ENCODE data around the gene EHBP1. TPM values are rescaled to one million over a fixed set of nuclear protein-coding genes. Genes with fewer than 3 reads are reported as not detected.

EHBP1 gene
- total and polyA plus RNA-seq, 2 experiments from 2014 or later, result 27.2 to 47.9 TPM

DNA sequence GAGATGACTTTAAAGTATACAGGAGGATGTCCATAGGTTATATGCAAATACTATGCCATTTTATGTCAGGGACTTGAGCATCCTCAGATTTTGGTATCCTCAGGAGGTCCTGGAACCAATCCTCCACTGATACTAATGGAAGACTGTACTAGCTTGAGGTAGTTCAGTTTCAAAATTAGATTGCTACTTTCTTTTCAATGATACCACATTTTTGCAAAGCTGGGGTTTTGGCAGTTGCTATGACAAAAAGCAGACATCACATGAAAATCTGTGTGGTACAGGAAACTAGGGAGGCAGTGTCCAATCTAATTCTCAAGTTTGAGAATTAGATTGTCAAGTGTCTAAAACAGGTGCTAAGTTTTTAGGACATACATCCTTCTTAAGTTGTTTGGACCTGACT is 14.2 kb downstream of the EHBP1 start (continued):
- no peak for TF ChIP-seq ZNF462 (CRISPR knock-in tag; IDR thresholded peaks at IDR 0.05)
- no peak for TF ChIP-seq CTCF (conservative IDR thresholded peaks at IDR 0.05; ENCODE audit: low read depth in 2 of 2)
- no peak for TF ChIP-seq NANOG (IDR thresholded peaks at IDR 0.05; ENCODE audit: borderline replicate concordance)
- TF ChIP-seq JUNB (IDR thresholded peaks at IDR 0.05; ENCODE audit: unreplicated experiment), result no peak
- no peak for TF ChIP-seq EZH2 (IDR thresholded peaks at IDR 0.05; ENCODE audit: low read depth, unreplicated experiment)

DNA sequence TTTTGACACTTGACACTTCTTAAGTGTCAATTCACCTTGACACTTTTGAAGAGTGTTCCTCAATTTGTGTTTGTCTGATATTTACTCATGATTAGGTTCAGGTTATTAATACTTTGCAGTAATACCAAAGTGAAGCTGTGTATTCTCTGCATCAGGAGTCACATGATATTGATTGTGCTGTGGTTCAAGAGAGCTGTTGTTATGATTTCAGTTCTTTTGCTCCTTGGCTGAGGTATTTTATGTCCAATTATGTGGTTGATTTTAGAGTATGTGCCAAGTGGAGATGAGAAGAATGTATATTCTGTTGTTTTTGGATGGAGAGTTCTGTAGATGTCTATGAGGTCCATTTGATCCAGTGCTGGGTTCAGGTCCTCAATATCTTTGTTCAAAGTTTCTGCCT is 17.2 kb downstream of the EHBP1 start:
- H3K79me2 ChIP-seq (replicated peaks; ENCODE audit: insufficient read depth), result peaks cover 95% of the 10 kb centered on the region
- TF ChIP-seq ZNF462 (CRISPR knock-in tag; IDR thresholded peaks at IDR 0.05), result no peak
- no peak for TF ChIP-seq CTCF (conservative IDR thresholded peaks at IDR 0.05; ENCODE audit: low read depth in 2 of 2)

More for the DNA sequence above, 17.2 kb downstream of the EHBP1 start:
- H3K9me2 ChIP-seq (ENCODE audit: insufficient read depth), result no peaks in the 10 kb centered on the region
- H2AFZ ChIP-seq, result no peak overlapping the region
- peaks cover 20% of the 10 kb centered on the region for H4K20me1 ChIP-seq (replicated peaks; ENCODE audit: insufficient read depth)
- H3F3A ChIP-seq (replicated peaks; ENCODE audit: low read depth), result no peaks in the 10 kb centered on the region
- Mint-ChIP-seq H3K27me3 (ENCODE audit: insufficient read depth, low read depth, poor library complexity) (peaks cover 4% of the 10 kb centered on the region), H3K4me1 (peaks cover 25% of the 10 kb centered on the region), H3K36me3 (ENCODE audit: low read depth) (peaks cover 21% of the 10 kb centered on the region), H3K9me3 (peaks cover 5% of the 10 kb centered on the region; the same call in 1 of the 3 replicates), H3K4me3 (no peak overlapping the region), H3K27ac (no peak overlapping the region)
- H3K4me1 ChIP-seq (ENCODE audit: insufficient read depth), result 0 out of 2 replicates have a peak, but pooled peaks cover 7% of the 10 kb centered on the region
- H3K27me3 ChIP-seq (ENCODE audit: insufficient read depth), result no peaks in the 10 kb centered on the region
- H3K27ac ChIP-seq (ENCODE audit: low read depth), result no peak overlapping the region
- DNase-seq (ENCODE audit: low spot score) (no peak), ATAC-seq (no peak)
- H3K4me3 ChIP-seq, result no peak overlapping the region
- no peaks in the 10 kb centered on the region for H3K36me3 ChIP-seq (ENCODE audit: insufficient read depth)
- no peak overlapping the region for H3K4me2 ChIP-seq

Measured in GM23338 (cell line).